Breast epithelium (tissue), 3 donors: ENCODE measurements around the gene CDH4.

Source experiments
- POLR2A ChIP-seq: fragments of 450-650 bp; IDR thresholded peaks from one replicate; pipeline ENCODE4 v1.6.1; 2016; ENCODE audit warnings: antibody characterized with exemption, mild to moderate bottlenecking, moderate library complexity
- POLR2AphosphoS5 ChIP-seq, 3 donors: sonication (generic); formaldehyde crosslinking; IDR thresholded peaks; one replicate each; pipeline ENCODE4 v1.6.1; 2017; ENCODE audit warnings: antibody characterized with exemption in 3 of 3
- TF ChIP-seq, protein P1 (sequence below), 3 donors: fragments of 450-650 bp; IDR thresholded peaks; one replicate each; pipeline ENCODE4 v1.5.1; 2016 to 2017; ENCODE audit warnings: antibody characterized with exemption in 3 of 3, mild to moderate bottlenecking in 3 of 3, moderate library complexity in 3 of 3

DNA sequence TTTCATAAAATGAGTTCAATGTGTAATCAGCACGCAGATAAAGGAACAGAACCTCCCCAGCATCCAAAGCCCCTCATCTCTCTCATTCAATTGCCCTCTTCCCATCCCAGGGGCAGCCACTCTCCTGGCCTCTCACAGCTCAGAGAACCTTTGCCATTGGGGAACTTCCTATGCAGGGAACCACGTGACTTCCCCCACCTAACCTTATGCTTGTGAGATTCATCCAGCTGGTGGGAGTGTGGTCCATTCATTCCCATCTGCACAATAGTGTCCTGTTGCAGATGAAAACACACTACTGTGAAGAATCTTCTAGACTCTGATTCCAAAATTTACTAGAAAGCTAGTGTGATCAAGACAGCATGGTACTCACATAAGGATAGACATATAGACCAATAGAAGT lies 299.3 kb downstream of the CDH4 start:
- TF ChIP-seq, protein P1, sequence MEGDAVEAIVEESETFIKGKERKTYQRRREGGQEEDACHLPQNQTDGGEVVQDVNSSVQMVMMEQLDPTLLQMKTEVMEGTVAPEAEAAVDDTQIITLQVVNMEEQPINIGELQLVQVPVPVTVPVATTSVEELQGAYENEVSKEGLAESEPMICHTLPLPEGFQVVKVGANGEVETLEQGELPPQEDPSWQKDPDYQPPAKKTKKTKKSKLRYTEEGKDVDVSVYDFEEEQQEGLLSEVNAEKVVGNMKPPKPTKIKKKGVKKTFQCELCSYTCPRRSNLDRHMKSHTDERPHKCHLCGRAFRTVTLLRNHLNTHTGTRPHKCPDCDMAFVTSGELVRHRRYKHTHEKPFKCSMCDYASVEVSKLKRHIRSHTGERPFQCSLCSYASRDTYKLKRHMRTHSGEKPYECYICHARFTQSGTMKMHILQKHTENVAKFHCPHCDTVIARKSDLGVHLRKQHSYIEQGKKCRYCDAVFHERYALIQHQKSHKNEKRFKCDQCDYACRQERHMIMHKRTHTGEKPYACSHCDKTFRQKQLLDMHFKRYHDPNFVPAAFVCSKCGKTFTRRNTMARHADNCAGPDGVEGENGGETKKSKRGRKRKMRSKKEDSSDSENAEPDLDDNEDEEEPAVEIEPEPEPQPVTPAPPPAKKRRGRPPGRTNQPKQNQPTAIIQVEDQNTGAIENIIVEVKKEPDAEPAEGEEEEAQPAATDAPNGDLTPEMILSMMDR (IDR thresholded peaks at IDR 0.05), result no peak
- no peak for TF ChIP-seq POLR2A
- no peak for TF ChIP-seq POLR2AphosphoS5 (IDR thresholded peaks at IDR 0.05)
